Smooth muscle cell of the brain vasculature (primary cell): ENCODE results near the gene GALNT12.

ENCODE experiments used
- DNase-seq: peaks from one replicate; pipeline ENCODE4 v3.0.0-alpha.2; 2012; ENCODE audit warnings: low read depth, low spot score

Gene GALNT12

DNA sequence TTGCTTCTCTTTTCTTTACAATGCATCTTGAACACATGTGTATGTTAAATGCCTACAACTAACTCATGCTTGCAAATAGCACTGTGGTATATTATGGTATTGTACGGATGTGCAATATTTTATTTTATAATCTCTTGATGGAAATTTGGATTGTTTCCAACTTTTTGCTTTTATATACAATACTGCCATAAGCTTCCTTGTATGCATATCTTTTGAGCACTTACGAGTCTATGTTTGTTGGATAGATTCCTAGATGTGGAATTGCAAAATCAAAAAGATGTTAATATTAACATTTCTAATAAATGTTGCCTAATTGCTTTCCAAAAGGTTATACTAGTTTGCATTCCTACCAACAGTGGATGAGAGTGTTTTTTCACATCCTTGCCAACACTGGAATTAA, 3.4 kb upstream of the GALNT12 start:
- no peak for DNase-seq

DNA sequence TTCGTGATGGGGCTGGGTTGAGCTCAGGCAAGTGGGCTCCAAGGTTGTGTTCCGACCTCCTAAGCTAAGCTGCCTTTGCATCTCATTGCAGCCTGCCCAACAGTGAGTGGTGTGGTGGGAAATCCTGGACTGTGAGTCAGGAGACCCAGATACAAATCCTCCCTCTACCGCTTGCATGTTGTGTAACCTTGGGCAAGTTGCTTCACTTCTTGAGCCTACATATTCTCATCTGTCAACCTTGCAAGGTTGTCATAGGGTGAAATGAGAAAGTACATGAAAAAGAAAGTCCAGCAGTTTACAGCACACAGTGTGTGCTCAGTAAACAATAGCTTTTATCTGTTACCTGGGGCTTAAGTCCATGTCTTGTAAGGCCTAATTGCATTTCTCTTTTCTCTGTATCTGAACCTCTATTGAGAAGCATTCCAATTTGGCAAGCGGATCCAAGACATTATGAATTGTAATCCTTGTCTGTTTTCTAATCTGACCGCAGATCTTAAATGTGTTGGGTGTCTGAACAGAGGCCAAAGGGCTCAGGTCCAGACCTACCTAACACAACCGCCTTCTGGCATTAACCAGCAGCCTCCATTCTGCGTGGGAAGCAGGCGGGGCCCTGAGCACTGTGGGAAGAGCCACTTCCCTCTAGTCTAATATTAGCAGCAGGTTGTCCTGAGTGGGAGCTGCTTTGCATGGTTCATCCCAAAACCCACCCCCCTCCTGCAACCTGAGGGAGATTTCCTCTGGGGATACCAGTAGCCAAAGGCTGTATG, 1.8 kb upstream of the GALNT12 start:
- no peak for DNase-seq

DNA sequence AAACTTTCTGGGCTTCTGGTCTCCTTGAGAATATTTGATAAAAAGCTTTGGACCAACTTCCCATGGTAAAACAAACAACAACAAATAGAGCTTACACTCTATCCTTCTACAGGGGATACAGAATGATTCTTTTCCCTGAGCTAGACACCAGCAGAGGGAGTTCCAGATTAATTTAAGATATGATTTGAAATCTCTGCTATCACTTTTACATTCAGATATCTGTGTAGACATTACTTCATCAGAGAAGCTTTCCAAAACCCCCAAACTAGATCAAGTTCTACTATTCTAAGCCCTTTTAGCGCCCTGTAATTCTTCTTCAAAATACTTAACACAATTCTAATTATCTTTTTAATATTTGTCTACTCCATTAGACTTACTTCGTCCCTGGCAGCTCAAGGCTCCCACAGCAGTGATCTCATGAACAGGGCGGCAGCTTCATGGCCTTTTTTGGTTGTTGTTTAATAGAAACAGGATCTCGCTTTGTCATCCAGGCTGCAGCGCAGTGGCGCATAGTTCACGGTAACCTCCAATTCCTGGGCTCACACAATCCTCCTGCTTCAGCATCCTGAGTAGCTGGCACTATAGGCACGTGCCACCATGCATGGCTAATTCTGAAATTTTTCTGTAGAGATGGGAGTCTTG, 955 bp upstream of the GALNT12 start:
- no peak for DNase-seq

DNA sequence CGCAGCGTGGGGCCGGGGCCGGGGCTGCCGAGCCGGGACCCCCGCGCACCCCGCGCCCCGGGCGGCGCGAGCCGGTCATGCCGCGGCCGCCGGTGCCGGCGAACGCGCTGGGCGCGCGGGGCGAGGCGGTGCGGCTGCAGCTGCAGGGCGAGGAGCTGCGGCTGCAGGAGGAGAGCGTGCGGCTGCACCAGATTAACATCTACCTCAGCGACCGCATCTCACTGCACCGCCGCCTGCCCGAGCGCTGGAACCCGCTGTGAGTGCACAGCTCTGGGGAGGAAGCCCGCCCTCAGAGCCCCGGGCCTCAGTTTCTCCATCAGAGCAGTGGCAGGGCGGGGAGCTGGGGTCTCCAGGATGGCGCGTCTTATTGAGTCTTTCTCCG, 335 bp downstream of the GALNT12 start:
- no peak for DNase-seq

- no peak for DNase-seq
Observed at GRCh38 chr9:98808411-98808815, 943 bp downstream of the GALNT12 start.

DNA sequence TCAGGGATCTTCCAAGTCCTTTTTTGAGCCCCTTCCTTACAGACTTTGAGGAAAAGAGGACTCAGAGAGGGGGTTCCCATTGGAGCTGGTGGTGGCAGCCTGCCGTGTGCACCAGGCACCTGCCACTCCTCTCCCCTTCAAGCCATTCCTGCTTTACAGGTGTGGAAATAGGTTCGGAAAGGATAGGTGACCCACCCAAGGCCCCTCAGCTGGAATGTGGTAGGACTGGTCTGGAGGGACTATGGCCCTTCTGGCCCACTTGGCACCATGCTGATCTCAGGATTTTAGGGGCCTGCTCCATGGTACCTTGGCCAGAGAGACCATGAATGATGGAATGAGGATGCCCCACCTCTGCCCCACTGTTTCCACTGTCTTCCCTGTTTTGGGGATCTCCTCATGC, 1.4 kb downstream of the GALNT12 start:
- DNase-seq = no peak

DNA sequence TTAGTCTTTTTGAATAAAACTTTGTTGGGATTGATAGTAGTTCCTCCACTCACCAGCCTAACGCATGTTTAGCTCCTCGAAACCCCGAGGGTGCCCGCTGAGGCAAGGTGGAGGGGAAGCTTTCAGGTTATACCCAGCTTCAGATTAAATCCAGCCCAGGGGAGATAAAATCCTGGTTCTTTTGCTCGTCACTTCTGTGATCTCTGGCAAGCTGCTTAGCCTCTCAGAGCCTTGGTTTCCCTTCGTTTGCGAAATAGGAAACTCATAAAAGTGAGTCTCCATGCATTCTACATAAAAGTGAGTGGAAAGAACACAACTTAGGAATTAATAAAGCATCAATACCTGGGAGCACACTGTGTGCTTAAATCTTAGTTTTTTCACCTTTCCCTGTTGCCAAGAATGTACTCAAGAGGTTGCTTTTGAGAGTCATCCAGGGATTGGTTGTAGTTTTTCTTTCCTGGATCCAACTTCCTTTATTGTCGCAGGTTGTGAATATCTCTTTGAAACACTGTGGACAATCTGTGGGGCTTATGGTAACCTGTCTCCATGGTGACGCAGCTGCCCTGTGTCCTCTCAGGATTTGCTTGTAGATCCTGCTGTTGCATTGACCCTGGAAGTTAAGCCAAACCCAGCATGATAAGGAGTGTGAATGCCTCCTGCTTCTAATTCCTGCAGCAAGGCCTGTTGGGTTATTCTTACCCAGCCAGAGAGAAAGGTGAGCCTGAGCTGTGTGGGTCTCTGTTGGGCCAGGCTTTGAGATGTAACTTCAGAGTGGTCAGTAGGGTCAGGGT, 2.0 kb downstream of the GALNT12 start:
- no peak for DNase-seq

DNA sequence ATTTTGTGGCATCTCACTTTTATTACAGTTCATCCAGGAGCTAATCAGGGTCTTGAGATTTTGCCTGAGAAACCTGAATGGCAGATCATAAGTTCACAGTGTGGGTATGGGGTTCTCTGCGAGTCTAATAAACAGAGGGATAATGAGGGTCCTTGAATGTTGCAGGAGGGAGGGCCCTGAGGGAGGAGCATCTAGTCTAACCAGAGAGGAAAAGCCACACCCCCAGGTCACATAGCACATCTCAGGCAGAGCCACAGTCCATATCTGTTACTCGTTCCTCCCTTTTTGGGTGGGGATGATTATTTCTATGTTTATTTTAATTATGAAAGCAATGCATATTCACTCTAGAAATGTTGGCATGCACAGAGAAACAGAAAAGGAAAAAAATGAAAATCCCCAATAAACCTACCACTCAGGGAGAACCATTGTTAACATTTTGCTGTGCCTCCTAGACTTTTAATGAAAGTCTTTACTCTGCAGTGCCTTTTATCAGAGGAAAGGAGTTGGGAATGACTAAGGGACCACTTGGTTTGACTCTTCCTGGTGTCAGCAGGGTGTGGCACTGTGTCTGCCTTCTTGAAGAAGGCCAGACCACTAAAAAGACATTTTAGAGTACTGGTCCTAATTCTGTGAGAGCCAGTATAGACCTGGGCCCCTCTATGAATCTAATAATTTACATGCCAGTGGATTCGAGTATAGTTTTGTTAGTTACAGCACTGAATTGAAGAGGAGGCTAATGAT, 2.8 kb downstream of the GALNT12 start:
- DNase-seq = no peak

DNA sequence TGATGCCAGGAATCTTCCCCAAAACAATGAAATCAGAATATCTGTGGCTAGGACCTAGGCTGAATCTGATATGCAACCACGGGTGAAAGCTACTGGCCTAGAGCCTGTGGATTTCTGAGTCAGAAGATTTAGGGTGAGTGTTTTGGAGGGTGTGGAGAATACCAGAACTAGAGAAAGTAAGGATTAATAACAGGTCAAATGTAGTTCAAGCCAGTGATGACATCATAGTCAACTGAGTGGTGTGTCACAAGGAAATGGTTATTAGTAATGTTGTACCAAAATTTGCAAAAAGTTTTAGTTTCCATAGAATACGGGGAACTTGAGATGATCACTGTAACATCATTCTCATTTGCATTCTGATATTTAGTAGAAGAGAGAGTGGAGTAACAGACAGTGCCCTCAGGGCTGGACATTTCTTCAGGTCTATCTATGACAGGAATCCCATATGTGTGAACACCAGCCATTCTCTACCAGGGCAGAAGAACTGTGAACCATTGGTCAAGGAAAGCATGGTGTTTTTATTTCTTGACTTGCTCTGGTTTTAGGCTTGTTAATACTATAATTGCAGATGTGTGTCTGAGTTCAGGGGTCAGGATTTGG, 3.7 kb downstream of the GALNT12 start:
- no peak for DNase-seq

DNA sequence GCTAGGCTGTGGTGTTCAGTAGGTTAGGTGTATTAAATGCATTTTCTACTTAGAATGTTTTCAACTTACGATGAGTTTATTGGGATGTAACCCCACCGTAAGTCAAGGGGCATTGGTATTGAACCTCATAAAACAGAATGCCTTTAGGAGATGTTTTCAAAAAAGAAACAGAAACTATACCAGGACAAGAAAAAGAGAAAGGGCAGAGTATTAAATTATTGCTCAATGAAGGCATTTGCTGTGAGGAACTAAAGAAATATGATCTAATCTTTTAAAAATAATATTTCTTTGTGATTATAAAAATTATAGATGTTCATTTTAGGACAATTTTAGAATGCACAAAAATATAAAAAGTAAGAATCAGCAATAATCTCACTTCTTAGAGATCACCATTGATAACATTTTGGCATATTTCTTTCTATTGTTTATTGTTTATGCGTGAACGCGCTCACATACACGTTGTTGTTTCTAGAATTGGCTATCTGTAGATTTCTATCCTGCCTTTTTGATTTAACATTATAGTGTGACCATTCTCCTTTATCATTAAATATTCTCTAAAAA, 8.0 kb downstream of the GALNT12 start:
- no peak for DNase-seq

DNA sequence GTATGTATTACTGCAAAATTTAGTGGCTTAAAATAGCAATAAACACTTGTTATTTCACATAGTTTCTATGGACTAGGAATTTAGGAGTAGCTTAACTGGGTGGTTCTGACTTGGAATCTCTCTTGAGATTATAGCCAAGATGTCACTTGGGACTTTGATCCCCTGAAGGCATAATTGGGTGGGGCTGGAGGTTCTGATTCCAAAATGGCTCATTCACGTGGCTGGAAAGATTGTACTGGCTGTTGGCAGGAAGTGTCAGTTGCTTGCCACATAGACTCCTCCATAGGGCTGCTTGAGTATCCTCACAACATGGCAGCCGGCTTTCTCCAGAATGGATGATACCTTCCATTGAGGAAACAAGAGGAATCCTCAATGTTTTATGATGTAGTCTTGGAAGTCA, 11.3 kb downstream of the GALNT12 start:
- DNase-seq = no peak

- no peak for DNase-seq
Observed at GRCh38 chr9:98819231-98819630, 11.8 kb downstream of the GALNT12 start.

DNA sequence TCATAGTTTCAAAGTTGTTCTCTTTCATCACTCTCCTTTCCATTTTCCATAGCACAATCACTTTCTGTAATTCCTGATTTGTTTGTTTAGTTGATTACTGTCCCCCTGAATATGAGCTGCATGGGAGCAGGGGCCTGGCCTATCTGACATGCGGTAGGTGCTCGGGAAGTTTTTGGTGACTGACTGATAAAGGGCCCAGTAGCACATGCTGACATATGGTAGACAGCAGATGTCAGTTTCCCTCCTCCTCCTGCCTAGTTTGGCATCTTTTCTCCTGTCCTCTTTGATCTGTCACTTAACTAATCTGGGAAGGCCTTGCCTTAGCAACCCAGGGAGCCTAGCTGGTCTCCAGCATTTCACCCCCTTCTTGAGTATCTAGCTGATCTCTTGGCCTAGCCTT, 14.4 kb downstream of the GALNT12 start:
- DNase-seq = no peak

DNA sequence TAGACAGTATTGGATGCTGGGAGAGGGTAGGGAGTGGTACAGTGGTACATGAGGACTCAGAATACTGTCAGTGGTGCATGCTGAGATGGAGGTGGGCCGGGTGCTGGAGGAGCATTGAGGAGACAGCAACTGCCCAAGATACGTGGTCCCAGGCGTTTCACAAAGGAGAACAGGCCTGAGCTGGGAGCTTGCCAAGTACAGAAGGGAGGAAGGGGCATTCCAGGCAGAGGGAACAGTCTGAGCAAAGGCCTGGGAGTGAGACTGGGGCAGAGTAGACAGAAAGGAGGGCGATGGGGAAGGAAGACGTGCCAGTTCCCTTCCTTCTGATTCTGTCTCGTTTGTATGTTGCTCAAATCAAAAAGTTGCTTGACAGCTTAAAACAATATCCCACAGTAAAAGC, 15.2 kb downstream of the GALNT12 start:
- no peak for DNase-seq

DNA sequence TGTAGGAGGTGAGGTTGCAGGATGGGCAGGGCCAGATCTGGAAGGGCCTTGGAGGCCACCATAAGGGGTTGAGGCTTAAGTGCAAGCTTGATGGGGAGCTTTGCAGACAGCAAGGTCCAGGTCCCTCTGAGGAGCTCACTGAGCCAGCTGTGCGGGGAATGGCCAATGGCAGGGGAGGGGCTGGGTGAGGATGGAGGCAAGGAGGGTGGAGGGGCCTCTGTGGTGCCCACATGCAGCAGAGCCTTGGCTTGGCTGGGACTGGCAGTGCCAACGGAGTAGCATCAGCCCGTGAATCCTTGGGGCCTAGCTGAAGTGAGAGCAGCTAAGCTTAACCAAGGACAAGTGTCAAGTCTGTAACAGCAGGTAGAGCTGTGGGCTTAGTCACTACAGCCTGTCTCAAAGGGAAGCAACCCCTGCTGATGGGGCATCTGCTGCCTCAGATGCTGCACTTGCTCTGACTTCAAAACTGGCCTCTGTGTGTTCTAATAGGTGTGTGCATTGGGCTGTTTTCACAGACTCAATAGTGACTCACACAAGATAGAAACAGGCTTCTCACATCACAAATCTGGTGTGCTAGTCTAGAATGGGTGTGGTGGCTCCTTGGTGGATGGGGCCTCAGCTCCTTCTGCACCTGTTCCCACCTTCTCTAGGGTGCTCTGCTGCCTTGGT, 16.3 kb downstream of the GALNT12 start:
- DNase-seq = no peak

- DNase-seq = no peak
Observed at GRCh38 chr9:98825414-98825813, 17.9 kb downstream of the GALNT12 start.

- no peak for DNase-seq
Observed at GRCh38 chr9:98826716-98827115, 19.2 kb downstream of the GALNT12 start.

- no peak for DNase-seq
Observed at GRCh38 chr9:98829766-98830165, 22.3 kb downstream of the GALNT12 start.

DNA sequence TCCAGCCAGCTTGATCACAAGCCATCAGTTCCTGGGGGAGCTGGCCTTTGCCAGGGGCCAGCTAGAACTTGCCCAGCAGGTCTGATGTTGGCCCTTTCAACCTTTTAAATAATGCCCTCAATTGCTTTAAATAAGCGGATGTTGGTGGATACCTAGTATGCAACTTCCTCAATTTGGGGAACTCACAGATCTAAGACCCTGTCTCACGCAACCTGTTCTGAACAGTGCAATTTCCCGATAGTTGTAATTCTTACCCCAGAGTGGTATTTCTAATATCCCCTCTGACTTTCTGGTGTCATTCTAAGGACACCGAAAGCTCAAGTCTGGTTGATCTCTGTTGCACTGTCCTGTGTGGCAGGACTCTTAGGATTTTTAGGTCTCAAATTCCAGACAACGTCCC, 23.1 kb downstream of the GALNT12 start:
- DNase-seq = no peak

DNA sequence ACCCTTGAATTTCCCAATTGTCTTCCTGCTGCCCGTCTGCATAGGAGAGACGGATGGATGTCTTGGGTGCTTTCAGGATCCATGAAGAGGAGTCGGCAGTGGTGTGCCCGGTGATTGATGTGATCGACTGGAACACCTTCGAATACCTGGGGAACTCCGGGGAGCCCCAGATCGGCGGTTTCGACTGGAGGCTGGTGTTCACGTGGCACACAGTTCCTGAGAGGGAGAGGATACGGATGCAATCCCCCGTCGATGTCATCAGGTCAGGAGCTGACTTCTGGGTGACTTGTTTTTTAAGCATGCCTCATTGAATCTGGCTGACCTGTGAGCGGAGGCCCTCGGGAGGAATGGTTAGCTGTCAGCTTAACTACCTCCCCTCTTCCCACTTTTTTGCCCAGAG, 24.2 kb downstream of the GALNT12 start:
- DNase-seq = no peak

- DNase-seq = no peak
Observed at GRCh38 chr9:98832768-98833089, 25.3 kb downstream of the GALNT12 start.
